ENCODE measurements around the gene CAND1. TPM values are rescaled to one million over a fixed set of nuclear protein-coding genes. Genes with fewer than 3 reads are reported as not detected.
A peak's percentile ranks its signal among the peaks of the same experiment; 100 is the strongest.

The CAND1 gene
- total RNA-seq, 2 experiments from 2014 or later: 216 to 221 TPM

- no peak for ATAC-seq
- no peaks in the 10 kb centered on the region for H3K9me3 Mint-ChIP-seq
- ChIA-PET POLR2A (interaction anchor here (0.6 to 2.1 kb wide), 14 partner anchors 8 to 1353 kb away, joined by 3 to 10 read pairs (median 4); partner anchors contain the start of gene DYRK2), CTCF (interaction anchor here (1.1 to 2.4 kb wide), 3 partner anchors 9 to 109 kb away, joined by 3 to 11 read pairs (median 6); no protein-coding TSS in a partner anchor)
- peak overlapping the region; percentile 100 for H3K27ac Mint-ChIP-seq
- peak overlapping the region; percentile 93 for H3K4me3 Mint-ChIP-seq
- no peaks in the 10 kb centered on the region for H3K27me3 Mint-ChIP-seq
- peaks cover 27% of the 10 kb centered on the region for H3K36me3 Mint-ChIP-seq (ENCODE audit: low read depth)
- peak; percentile 58 for DNase-seq
- H3K4me1 Mint-ChIP-seq (ENCODE audit: low read depth): peaks cover 42% of the 10 kb centered on the region
- intact Hi-C loops (cut with micrococcal nuclease): no loop called here
- TF ChIP-seq CTCF (IDR thresholded peaks at IDR 0.05): no peak
Measured at GRCh38 chr12:67269633-67270573, 745 bp downstream of the CAND1 start.

- ATAC-seq (no peak), DNase-seq (no peak)
- Mint-ChIP-seq H3K9me3 (no peaks in the 10 kb centered on the region), H3K4me3 (peak overlapping the region; percentile 93), H3K4me1 (ENCODE audit: low read depth) (peaks cover 49% of the 10 kb centered on the region), H3K27me3 (no peaks in the 10 kb centered on the region), H3K36me3 (ENCODE audit: low read depth) (peaks cover 34% of the 10 kb centered on the region), H3K27ac (peak overlapping the region; percentile 100)
- ChIA-PET CTCF (interaction anchor here (2.4 kb wide), 1 partner anchor 109 kb away, joined by 11 read pairs; no protein-coding TSS in a partner anchor), POLR2A (interaction anchor here (0.8 to 1.2 kb wide), 2 partner anchors 30 to 1354 kb away, joined by 3 read pairs; no protein-coding TSS in a partner anchor)
- intact Hi-C loops (cut with micrococcal nuclease): no loop called here
- TF ChIP-seq CTCF (IDR thresholded peaks at IDR 0.05): no peak
Measured at GRCh38 chr12:67270622-67271021, 1.5 kb downstream of the CAND1 start.

- ATAC-seq: no peak
- CTCF ChIA-PET: no interaction called here
- peak overlapping the region; percentile 44 for H3K4me3 Mint-ChIP-seq
- TF ChIP-seq CTCF (IDR thresholded peaks at IDR 0.05): no peak
- intact Hi-C loops (cut with micrococcal nuclease): no loop called here
- H3K27me3 Mint-ChIP-seq: no peaks in the 10 kb centered on the region
- H3K36me3 Mint-ChIP-seq (ENCODE audit: low read depth): peaks cover 43% of the 10 kb centered on the region
- H3K27ac Mint-ChIP-seq: peak overlapping the region; percentile 7
- POLR2A ChIA-PET: no interaction called here
- no peak for DNase-seq
- peaks cover 62% of the 10 kb centered on the region for H3K4me1 Mint-ChIP-seq (ENCODE audit: low read depth)
- no peaks in the 10 kb centered on the region for H3K9me3 Mint-ChIP-seq
Measured at GRCh38 chr12:67271976-67272375, 2.8 kb downstream of the CAND1 start.

GRCh38 chr12:67274186-67274585, 5.0 kb downstream of the CAND1 start:
- TF ChIP-seq CTCF (IDR thresholded peaks at IDR 0.05): no peak
- Mint-ChIP-seq H3K9me3 (no peaks in the 10 kb centered on the region), H3K4me1 (ENCODE audit: low read depth) (peaks cover 78% of the 10 kb centered on the region), H3K36me3 (ENCODE audit: low read depth) (peaks cover 63% of the 10 kb centered on the region), H3K4me3 (peak overlapping the region; percentile 19), H3K27ac (peak overlapping the region; percentile 22), H3K27me3 (no peaks in the 10 kb centered on the region)
- ATAC-seq: no peak
- no peak for DNase-seq
- POLR2A ChIA-PET: no interaction called here
- CTCF ChIA-PET: no interaction called here
- intact Hi-C loops (cut with micrococcal nuclease): no loop called here

- Mint-ChIP-seq H3K27ac (no peak overlapping the region), H3K36me3 (ENCODE audit: low read depth) (peaks cover 60% of the 10 kb centered on the region), H3K9me3 (no peaks in the 10 kb centered on the region), H3K4me3 (no peak overlapping the region), H3K27me3 (no peaks in the 10 kb centered on the region), H3K4me1 (ENCODE audit: low read depth) (peaks cover 81% of the 10 kb centered on the region)
- no peak for ATAC-seq
- DNase-seq: no peak
- no peak for TF ChIP-seq CTCF (IDR thresholded peaks at IDR 0.05)
- CTCF ChIA-PET: no interaction called here
- POLR2A ChIA-PET: no interaction called here
- intact Hi-C loops (cut with micrococcal nuclease): no loop called here
Measured at GRCh38 chr12:67275380-67275913, 6.3 kb downstream of the CAND1 start.

Measured in activated CD8-positive, alpha-beta T cell treated with anti-CD3 and anti-CD28 coated beads for 36 hours (primary cell).